Suppressor macrophage treated with lipopolysaccharide for 1 hour (primary cell): ENCODE results near the gene TRIM40.

Experiments
- DNase-seq, 3 donors: peaks; one replicate each; pipeline ENCODE4 v3.0.0-alpha.2; 2020 to 2022

The TRIM40 gene

GRCh38 chr6:30149858-30150550 is 14.1 kb downstream of the TRIM40 start:
- DNase-seq, result peak in 2 of 3 donors; percentile 57 to 65

- no peak for DNase-seq
Measured at GRCh38 chr6:30150671-30151395, 14.9 kb downstream of the TRIM40 start.

GRCh38 chr6:30151580-30151979 is 15.6 kb downstream of the TRIM40 start:
- no peak for DNase-seq

GRCh38 chr6:30152016-30152673 is 16.2 kb downstream of the TRIM40 start:
- no peak for DNase-seq

GRCh38 chr6:30152910-30153610 is 17.1 kb downstream of the TRIM40 start:
- DNase-seq, result peak; percentile 35 to 51 (median 46)

GRCh38 chr6:30154061-30154460 is 18.1 kb downstream of the TRIM40 start:
- DNase-seq, result no peak

GRCh38 chr6:30154709-30155519 is 19.0 kb downstream of the TRIM40 start:
- DNase-seq, result no peak

- DNase-seq, result no peak
Measured at GRCh38 chr6:30155520-30156261, 19.8 kb downstream of the TRIM40 start.

GRCh38 chr6:30156262-30156599 is 20.3 kb downstream of the TRIM40 start:
- DNase-seq, result peak; percentile 72 to 83 (median 78)

- DNase-seq, result no peak
Measured at GRCh38 chr6:30156774-30157173, 20.8 kb downstream of the TRIM40 start.

GRCh38 chr6:30157581-30157980 is 21.6 kb downstream of the TRIM40 start:
- DNase-seq, result no peak

- DNase-seq, result no peak
Measured at GRCh38 chr6:30157999-30158398, 22.1 kb downstream of the TRIM40 start.

GRCh38 chr6:30158475-30159040 is 22.6 kb downstream of the TRIM40 start:
- no peak for DNase-seq

GRCh38 chr6:30160008-30160784 is 24.3 kb downstream of the TRIM40 start:
- DNase-seq, result no peak

- DNase-seq, result no peak
Measured at GRCh38 chr6:30160785-30161531, 25.0 kb downstream of the TRIM40 start, which contains the start of gene TRIM10. Gene TRIM10 (minus strand): TSS chr6:30161211. CDS start chr6:30160858, 353 bp downstream.

GRCh38 chr6:30162265-30163089 is 26.5 kb downstream of the TRIM40 start:
- no peak for DNase-seq

- DNase-seq, result peak in 1 of 3 donors; percentile 31
Measured at GRCh38 chr6:30163090-30163917, 27.4 kb downstream of the TRIM40 start, which contains the start of gene TRIM15. Gene TRIM15 (plus strand): TSS chr6:30163546. CDS start chr6:30163685, 139 bp downstream.
